ENCODE data around the gene MYT1.
"Not testable (repeated sequence)": the region's sequence is repeated elsewhere in the genome, so short reads cannot be mapped to it uniquely, and the experiment has no call there.

The MYT1 gene

GRCh38 chr20:64182146-64182865 is 18.1 kb downstream of the MYT1 start:
- DNase-seq (ENCODE audit: low spot score) = no peak
- POLR2A ChIA-PET (ENCODE audit: low non-redundant PET) = no interaction called here
- CTCF ChIA-PET = no interaction called here
- H3K27ac ChIP-seq = no peak overlapping the region
- no peak for TF ChIP-seq CTCF (conservative IDR thresholded peaks at IDR 0.05; ENCODE audit: low read depth)

- no peak for DNase-seq (ENCODE audit: low spot score)
- CTCF ChIA-PET = interaction anchor here (0.6 kb wide), 1 partner anchor 12 kb away, joined by 3 read pairs; no protein-coding TSS in a partner anchor
Observed at GRCh38 chr20:64183313-64183712, 19.1 kb downstream of the MYT1 start.

GRCh38 chr20:64184795-64185194 is 20.5 kb downstream of the MYT1 start:
- ChIA-PET CTCF (interaction anchor here (0.6 to 0.8 kb wide), 2 partner anchors 40 to 688 kb away, joined by 3 to 6 read pairs; no protein-coding TSS in a partner anchor), POLR2A (ENCODE audit: low non-redundant PET) (no interaction called here)
- H3K27ac ChIP-seq = no peak overlapping the region
- no peak for TF ChIP-seq CTCF (conservative IDR thresholded peaks at IDR 0.05; ENCODE audit: low read depth)
- no peak for DNase-seq (ENCODE audit: low spot score)

More at GRCh38 chr20:64183313-64183712, 19.1 kb downstream of the MYT1 start:
- no peak for TF ChIP-seq CTCF (conservative IDR thresholded peaks at IDR 0.05; ENCODE audit: low read depth)
- POLR2A ChIA-PET (ENCODE audit: low non-redundant PET) = no interaction called here
- no peak overlapping the region for H3K27ac ChIP-seq

GRCh38 chr20:64185276-64185900 is 21.1 kb downstream of the MYT1 start:
- ChIA-PET POLR2A (ENCODE audit: low non-redundant PET) (no interaction called here), CTCF (interaction anchor here (0.8 kb wide), 1 partner anchor 41 kb away, joined by 6 read pairs; no protein-coding TSS in a partner anchor)
- no peak for TF ChIP-seq CTCF (conservative IDR thresholded peaks at IDR 0.05; ENCODE audit: low read depth)
- H3K27ac ChIP-seq = no peak overlapping the region
- no peak for DNase-seq (ENCODE audit: low spot score)

GRCh38 chr20:64186071-64186598 is 21.9 kb downstream of the MYT1 start:
- TF ChIP-seq CTCF (conservative IDR thresholded peaks at IDR 0.05; ENCODE audit: low read depth) = no peak
- CTCF ChIA-PET = no interaction called here
- H3K27ac ChIP-seq = no peak overlapping the region
- DNase-seq (ENCODE audit: low spot score) = no peak
- POLR2A ChIA-PET (ENCODE audit: low non-redundant PET) = no interaction called here

- H3K27ac ChIP-seq; DNase-seq (ENCODE audit: low spot score); POLR2A ChIA-PET (ENCODE audit: low non-redundant PET): not testable (repeated sequence)
- CTCF ChIA-PET = interaction anchor here (1.2 kb wide), 1 partner anchor 650 kb away, joined by 3 read pairs; the partner anchor contains the start of gene PTK6
Observed at GRCh38 chr20:64187213-64187612, 23.0 kb downstream of the MYT1 start.

- DNase-seq (ENCODE audit: low spot score) = no peak
- H3K27ac ChIP-seq = no peak overlapping the region
- CTCF ChIA-PET = interaction anchor here (0.7 to 1.2 kb wide), 2 partner anchors 36 to 651 kb away, joined by 3 to 4 read pairs; partner anchors contain the start of gene PTK6
- POLR2A ChIA-PET (ENCODE audit: low non-redundant PET) = no interaction called here
- no peak for TF ChIP-seq CTCF (conservative IDR thresholded peaks at IDR 0.05; ENCODE audit: low read depth)
Observed at GRCh38 chr20:64188091-64188490, 23.8 kb downstream of the MYT1 start.

All from RWPE1 (cell line).